ENCODE results near the gene OSBPL9. TPM values are rescaled to one million over a fixed set of nuclear protein-coding genes. Genes with fewer than 3 reads are reported as not detected.

OSBPL9 gene
- polyA plus RNA-seq, 1 experiment = 68.3 TPM

DNA sequence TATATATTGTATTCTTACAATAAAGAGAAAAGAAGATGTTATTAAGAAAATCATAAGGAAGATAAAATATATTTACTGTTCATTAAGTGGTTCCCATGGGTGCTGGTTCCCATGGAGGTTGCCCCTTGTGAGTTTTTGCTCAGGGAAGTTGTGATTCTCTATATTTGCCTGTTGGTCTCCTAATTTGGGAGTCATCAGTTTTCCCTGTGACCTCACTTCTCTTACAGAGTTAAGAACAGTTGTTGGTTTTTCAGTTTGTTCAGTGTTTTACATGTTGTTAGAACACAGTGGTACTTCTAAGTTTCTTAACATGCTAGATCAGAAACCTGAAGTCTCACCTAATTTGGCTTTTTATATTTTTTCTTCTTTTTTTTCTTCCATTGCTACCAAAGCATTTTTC lies 109.2 kb downstream of the OSBPL9 start:
- TF ChIP-seq, protein P1, sequence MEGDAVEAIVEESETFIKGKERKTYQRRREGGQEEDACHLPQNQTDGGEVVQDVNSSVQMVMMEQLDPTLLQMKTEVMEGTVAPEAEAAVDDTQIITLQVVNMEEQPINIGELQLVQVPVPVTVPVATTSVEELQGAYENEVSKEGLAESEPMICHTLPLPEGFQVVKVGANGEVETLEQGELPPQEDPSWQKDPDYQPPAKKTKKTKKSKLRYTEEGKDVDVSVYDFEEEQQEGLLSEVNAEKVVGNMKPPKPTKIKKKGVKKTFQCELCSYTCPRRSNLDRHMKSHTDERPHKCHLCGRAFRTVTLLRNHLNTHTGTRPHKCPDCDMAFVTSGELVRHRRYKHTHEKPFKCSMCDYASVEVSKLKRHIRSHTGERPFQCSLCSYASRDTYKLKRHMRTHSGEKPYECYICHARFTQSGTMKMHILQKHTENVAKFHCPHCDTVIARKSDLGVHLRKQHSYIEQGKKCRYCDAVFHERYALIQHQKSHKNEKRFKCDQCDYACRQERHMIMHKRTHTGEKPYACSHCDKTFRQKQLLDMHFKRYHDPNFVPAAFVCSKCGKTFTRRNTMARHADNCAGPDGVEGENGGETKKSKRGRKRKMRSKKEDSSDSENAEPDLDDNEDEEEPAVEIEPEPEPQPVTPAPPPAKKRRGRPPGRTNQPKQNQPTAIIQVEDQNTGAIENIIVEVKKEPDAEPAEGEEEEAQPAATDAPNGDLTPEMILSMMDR (IDR thresholded peaks at IDR 0.05; ENCODE audit: insufficient read depth, low read depth, low read length) = no peak
- Histone ChIP-seq H3K4me3 (ENCODE audit: low read depth, low read length) (no peak overlapping the region), H3K36me3 (ENCODE audit: control insufficient read depth, insufficient read depth, low read length) (no peaks in the 10 kb centered on the region), H3K27me3 (ENCODE audit: control insufficient read depth, insufficient read depth, low read length) (no peaks in the 10 kb centered on the region)
- ChIA-PET POLR2A (no interaction called here), CTCF (interaction anchor here (1.5 kb wide), 1 partner anchor 13 kb away, joined by 3 read pairs; no protein-coding TSS in a partner anchor)
- no peak for DNase-seq (ENCODE audit: low read depth)

DNA sequence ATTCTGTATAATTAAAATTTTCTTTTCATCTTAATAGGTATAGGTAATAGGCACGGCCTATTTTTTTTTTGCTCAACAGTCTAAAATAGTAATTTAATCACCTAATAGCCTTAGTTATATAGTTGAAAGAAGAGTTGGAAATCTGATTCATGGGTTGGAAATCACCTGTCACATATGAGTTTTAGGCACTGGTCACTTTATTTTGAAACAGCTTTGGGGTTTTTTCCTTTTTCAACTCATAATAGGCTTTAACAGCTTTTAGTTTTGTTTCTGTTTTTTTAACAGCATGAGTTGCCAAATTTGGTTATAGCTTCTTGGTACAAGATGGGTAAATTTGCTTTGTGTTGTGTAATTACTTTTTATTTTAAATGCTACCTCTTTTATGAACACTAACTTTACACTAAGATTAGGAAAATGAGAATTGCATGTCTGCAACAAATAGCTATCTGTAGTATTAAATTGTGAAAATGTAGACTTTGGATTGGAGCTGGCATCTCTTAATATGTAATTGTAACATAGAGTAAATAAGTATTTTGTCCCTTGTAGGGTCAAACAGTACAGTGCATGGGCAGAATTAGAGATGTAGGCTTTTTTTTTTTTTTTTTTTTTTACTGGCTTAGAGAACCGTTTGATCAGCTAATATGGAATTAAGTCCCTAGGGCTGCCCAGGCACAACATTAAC lies 109.8 kb downstream of the OSBPL9 start:
- TF ChIP-seq, protein P1 (IDR thresholded peaks at IDR 0.05; ENCODE audit: insufficient read depth, low read depth, low read length) = no peak
- H3K36me3 ChIP-seq (ENCODE audit: control insufficient read depth, insufficient read depth, low read length) = no peaks in the 10 kb centered on the region
- DNase-seq (ENCODE audit: low read depth) = no peak
- H3K27me3 ChIP-seq (ENCODE audit: control insufficient read depth, insufficient read depth, low read length) = no peaks in the 10 kb centered on the region
- ChIA-PET CTCF (interaction anchor here (1.5 kb wide), 1 partner anchor 13 kb away, joined by 3 read pairs; no protein-coding TSS in a partner anchor), POLR2A (no interaction called here)
- H3K4me3 ChIP-seq (ENCODE audit: low read depth, low read length) = no peak overlapping the region

DNA sequence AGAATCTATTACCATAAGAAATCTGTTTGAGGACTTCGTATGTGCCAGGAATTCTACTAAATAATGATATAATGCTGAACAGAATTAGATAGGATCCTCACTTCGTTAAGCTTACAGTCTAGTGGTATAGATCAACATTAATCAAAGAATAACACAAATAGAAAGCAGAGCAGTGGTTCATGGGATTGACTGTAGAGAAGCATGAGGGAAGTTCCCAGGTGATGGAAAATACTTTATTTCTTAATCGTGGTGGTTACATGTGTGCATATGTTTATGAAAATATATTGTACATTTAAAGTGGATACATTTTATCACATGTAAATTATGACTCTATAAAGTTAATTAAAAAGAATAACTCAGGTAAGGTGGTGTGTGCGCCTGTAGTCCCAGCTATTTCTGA lies 110.5 kb downstream of the OSBPL9 start:
- ChIA-PET CTCF (interaction anchor here (0.6 to 1.5 kb wide), 3 partner anchors 14 to 105 kb away, joined by 3 to 4 read pairs (median 3); no protein-coding TSS in a partner anchor), POLR2A (no interaction called here)
- no peak for DNase-seq (ENCODE audit: low read depth)
- Histone ChIP-seq H3K36me3 (ENCODE audit: control insufficient read depth, insufficient read depth, low read length) (no peaks in the 10 kb centered on the region), H3K4me3 (ENCODE audit: low read depth, low read length) (no peak overlapping the region), H3K27me3 (ENCODE audit: control insufficient read depth, insufficient read depth, low read length) (no peaks in the 10 kb centered on the region)
- TF ChIP-seq, protein P1 (IDR thresholded peaks at IDR 0.05; ENCODE audit: insufficient read depth, low read depth, low read length) = no peak

DNA sequence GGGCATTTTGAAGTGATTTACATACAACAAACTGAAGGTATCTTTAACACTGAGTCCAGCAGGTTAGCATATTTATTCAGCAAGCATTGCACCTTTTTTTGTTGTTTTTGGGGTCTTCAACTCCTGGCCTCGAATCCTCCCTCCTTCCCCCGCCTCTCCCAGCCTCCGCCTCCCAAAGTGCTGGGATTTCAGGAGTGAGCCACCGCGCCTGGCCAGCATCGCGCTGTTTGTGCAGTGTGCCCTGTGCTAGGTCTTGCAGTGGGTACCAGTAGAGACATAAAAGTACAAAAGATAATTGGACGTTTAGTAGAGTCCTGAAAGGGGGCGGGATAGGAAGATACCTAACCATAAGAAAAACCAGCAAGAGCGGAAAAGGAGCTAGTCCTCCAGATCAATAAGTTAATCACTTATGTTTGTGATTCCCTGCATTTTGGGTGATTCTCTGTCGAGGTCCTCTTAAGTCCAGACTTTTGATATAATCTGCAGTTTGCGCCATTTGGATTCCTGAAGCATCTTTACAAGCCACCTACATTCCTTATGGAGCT lies 111.8 kb downstream of the OSBPL9 start:
- CTCF ChIA-PET = interaction anchor here (1.0 kb wide), 1 partner anchor 20 kb away, joined by 3 read pairs; no protein-coding TSS in a partner anchor
- POLR2A ChIA-PET = no interaction called here
- DNase-seq (ENCODE audit: low read depth) = no peak
- Histone ChIP-seq H3K27me3 (ENCODE audit: control insufficient read depth, insufficient read depth, low read length) (no peaks in the 10 kb centered on the region), H3K36me3 (ENCODE audit: control insufficient read depth, insufficient read depth, low read length) (no peaks in the 10 kb centered on the region), H3K4me3 (ENCODE audit: low read depth, low read length) (peak overlapping the region; percentile 58)
- TF ChIP-seq, protein P1 (IDR thresholded peaks at IDR 0.05; ENCODE audit: insufficient read depth, low read depth, low read length) = no peak

DNA sequence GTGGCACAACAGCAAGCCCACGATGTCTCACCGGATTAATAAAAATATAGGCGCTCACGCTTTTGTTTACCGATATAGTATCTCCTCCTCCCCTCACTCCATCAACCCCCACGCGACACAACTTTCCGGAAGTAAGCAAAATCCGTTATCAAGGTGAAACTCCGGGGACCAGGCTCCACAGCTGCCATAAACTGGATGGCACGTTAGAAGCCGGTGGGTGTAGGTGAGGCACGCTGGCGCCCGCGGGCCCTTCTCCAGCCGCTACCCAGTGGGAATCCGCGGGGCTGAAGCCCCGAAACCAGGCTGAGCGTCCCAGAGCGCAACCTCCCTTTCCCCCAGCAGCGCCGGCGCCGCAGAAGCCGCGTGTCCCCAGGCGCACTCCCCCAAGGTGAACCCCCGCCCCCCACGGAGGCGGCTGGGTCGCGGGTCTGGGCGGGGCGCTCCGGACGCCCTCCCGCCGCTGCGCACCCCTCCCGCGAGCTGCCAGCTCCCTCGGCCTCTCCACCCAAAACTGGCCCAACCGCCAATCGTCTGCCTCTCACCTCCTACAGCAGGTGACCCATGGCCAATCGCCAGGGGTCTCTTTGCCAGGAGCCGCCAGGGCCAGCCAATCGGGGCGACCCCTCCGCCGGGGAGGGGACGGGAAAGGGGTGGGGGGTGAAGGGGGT lies 112.4 kb downstream of the OSBPL9 start:
- POLR2A ChIA-PET = no interaction called here
- TF ChIP-seq, protein P1 (IDR thresholded peaks at IDR 0.05; ENCODE audit: insufficient read depth, low read depth, low read length) = no peak
- CTCF ChIA-PET = interaction anchor here (1.0 kb wide), 1 partner anchor 21 kb away, joined by 3 read pairs; no protein-coding TSS in a partner anchor
- Histone ChIP-seq H3K4me3 (ENCODE audit: low read depth, low read length) (peak overlapping the region; percentile 58), H3K27me3 (ENCODE audit: control insufficient read depth, insufficient read depth, low read length) (no peaks in the 10 kb centered on the region), H3K36me3 (ENCODE audit: control insufficient read depth, insufficient read depth, low read length) (no peaks in the 10 kb centered on the region)
- no peak for DNase-seq (ENCODE audit: low read depth)

Data from BJ (cell line).